Stomach (tissue), 4 donors: ENCODE data around the gene DOCK3.

ENCODE experiments used
- CTCF ChIP-seq, 7 experiments: fragments of 450-650 bp in 4 of 7; fragments of 200-600 bp in 3 of 7; sonication (generic) in 3 of 7; IDR thresholded peaks; one replicate each; pipeline ENCODE4 v1.5.1; 2016 to 2019; ENCODE audit warnings: antibody characterized with exemption in 7 of 7, control low read depth in 2 of 7, mild to moderate bottlenecking in 1 of 7
- POLR2A ChIP-seq, 4 donors: fragments of 450-650 bp; IDR thresholded peaks; one replicate each; pipeline ENCODE4 v1.6.1; 2016; ENCODE audit warnings: antibody characterized with exemption in 4 of 4, control low read depth in 2 of 4, mild to moderate bottlenecking in 1 of 4, moderate library complexity in 1 of 4
- POLR2AphosphoS5 ChIP-seq, 3 donors: sonication (generic); formaldehyde crosslinking; IDR thresholded peaks; one replicate each; pipeline ENCODE4 v1.6.1; 2016; ENCODE audit warnings: antibody characterized with exemption in 3 of 3

- TF ChIP-seq POLR2A (IDR thresholded peaks at IDR 0.05) = no peak
- no peak for TF ChIP-seq CTCF (IDR thresholded peaks at IDR 0.05)
- TF ChIP-seq POLR2AphosphoS5 (IDR thresholded peaks at IDR 0.05) = no peak
Measured at GRCh38 chr3:50657816-50658215, 16.9 kb upstream of the DOCK3 start.
